HG03108 (cell line): ENCODE results near the gene SPATA22.
"Not testable (repeated sequence)": the region's sequence is repeated elsewhere in the genome, so short reads cannot be mapped to it uniquely, and the experiment has no call there.

ENCODE experiments used
- ATAC-seq: cut with Tn5 transposase; IDR thresholded peaks from one replicate; pipeline ENCODE4 v1.9.1; 2021; ENCODE audit warnings: moderate library complexity; ENCODE audit not compliant: unreplicated experiment

SPATA22 gene

GRCh38 chr17:3471599-3471998 lies at the start of gene SPATA22:
SPATA22 (minus strand) TSS chr17:3471819; CDS start chr17:3469325, 2,494 bp downstream.
- ATAC-seq = no peak

- not testable (repeated sequence) for ATAC-seq
Measured at GRCh38 chr17:3519472-3519871, 47.9 kb upstream of the SPATA22 start.

GRCh38 chr17:3514873-3515272 lies 43.3 kb upstream of the SPATA22 start:
- ATAC-seq = no peak

- ATAC-seq = not testable (repeated sequence)
Measured at GRCh38 chr17:3514167-3514566, 42.5 kb upstream of the SPATA22 start.

GRCh38 chr17:3513305-3514035 lies 41.9 kb upstream of the SPATA22 start:
- no peak for ATAC-seq

GRCh38 chr17:3512505-3513171 lies 41.0 kb upstream of the SPATA22 start:
- ATAC-seq = no peak

- no peak for ATAC-seq
Measured at GRCh38 chr17:3511852-3512504, 40.4 kb upstream of the SPATA22 start.

GRCh38 chr17:3510090-3510489 lies 38.5 kb upstream of the SPATA22 start:
- no peak for ATAC-seq

- ATAC-seq = no peak
Measured at GRCh38 chr17:3507869-3508268, 36.2 kb upstream of the SPATA22 start.

- no peak for ATAC-seq
Measured at GRCh38 chr17:3507071-3507470, 35.5 kb upstream of the SPATA22 start.

GRCh38 chr17:3506054-3506453 lies 34.4 kb upstream of the SPATA22 start:
- ATAC-seq = no peak

GRCh38 chr17:3505008-3505407 lies 33.4 kb upstream of the SPATA22 start:
- no peak for ATAC-seq

GRCh38 chr17:3503285-3503684 lies 31.7 kb upstream of the SPATA22 start:
- ATAC-seq = no peak

GRCh38 chr17:3502466-3502865 lies 30.8 kb upstream of the SPATA22 start:
- no peak for ATAC-seq

GRCh38 chr17:3501344-3501743 lies 29.7 kb upstream of the SPATA22 start:
- no peak for ATAC-seq

GRCh38 chr17:3497101-3497500 lies 25.5 kb upstream of the SPATA22 start:
- ATAC-seq = no peak

GRCh38 chr17:3485481-3486068 lies 14.0 kb upstream of the SPATA22 start:
- ATAC-seq = no peak

- ATAC-seq = no peak
Measured at GRCh38 chr17:3482852-3483251, 11.2 kb upstream of the SPATA22 start.

- no peak for ATAC-seq
Measured at GRCh38 chr17:3479988-3480387, 8.4 kb upstream of the SPATA22 start.

- no peak for ATAC-seq
Measured at GRCh38 chr17:3475812-3476610, 4.4 kb upstream of the SPATA22 start, which contains the start of gene ASPA. ASPA (plus strand) TSS chr17:3475997; CDS start chr17:3476160, 163 bp downstream.

GRCh38 chr17:3475251-3475685 lies 3.6 kb upstream of the SPATA22 start:
- ATAC-seq = no peak
